Glomerular endothelial cell (primary cell): ENCODE results near the gene KIF13A. TPM values are rescaled to one million over a fixed set of nuclear protein-coding genes. Genes with fewer than 3 reads are reported as not detected.
"Not testable (repeated sequence)": the region's sequence is repeated elsewhere in the genome, so short reads cannot be mapped to it uniquely, and the experiment has no call there.

ENCODE experiments used
- DNase-seq: peaks from one replicate; pipeline ENCODE4 v3.0.0-alpha.2; 2011; ENCODE audit warnings: low read depth, low spot score; ENCODE audit errors: extremely low read depth
- total RNA-seq: library from RNA; depleted of rRNA; stranded (reverse); fragments of >200 nt; gene quantifications from 2 replicates; pipeline ENCODE4 v1.2.3, GENCODE V29; 2015

The KIF13A gene
- total RNA-seq, 1 donor from 2014 or later = 59.7 TPM

- DNase-seq = no peak
These were observed 175.1 kb downstream of the KIF13A start for GRCh38 chr6:17812311-17812710.

DNA sequence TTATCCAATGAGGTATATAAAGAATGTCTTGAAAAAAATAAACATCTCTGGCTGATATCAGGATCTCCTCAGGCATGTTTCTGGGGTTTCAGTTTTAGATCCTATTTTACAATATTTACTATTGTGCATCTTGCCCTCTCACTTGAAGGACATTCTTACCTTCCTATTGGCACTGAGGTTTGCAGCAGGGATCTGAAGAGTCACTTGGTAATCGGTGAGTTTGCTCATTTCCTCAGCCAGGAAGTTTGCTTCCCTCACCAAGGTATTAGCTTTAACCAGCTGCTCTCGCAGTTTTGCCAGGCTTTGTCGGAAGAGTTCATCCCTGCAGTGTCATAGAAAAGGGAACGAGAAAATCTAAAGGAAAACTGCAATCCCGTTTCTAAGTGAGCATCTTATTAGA lies 178.8 kb downstream of the KIF13A start:
- no peak for DNase-seq

DNA sequence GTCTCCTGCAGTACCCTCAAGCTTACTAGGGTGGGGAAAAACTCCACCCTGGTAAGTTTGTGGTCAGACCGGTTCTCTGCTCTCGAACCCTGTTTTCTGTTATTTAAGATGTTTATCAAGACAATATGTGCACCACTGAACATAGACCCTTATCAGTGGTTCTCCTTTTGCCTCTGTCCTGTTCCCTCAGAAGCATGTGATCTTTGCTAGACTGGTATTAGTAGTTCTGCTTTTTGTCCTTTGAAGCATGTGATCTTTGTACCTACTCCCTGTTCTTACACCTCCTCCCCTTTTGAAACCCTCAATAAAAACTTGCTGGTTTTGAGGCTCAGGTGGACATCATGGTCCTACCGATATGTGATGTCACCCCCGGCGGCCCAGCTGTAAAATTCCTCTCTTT lies 180.0 kb downstream of the KIF13A start:
- DNase-seq = not testable (repeated sequence)

- DNase-seq = no peak
These were observed 184.0 kb downstream of the KIF13A start for GRCh38 chr6:17803409-17803808.

DNA sequence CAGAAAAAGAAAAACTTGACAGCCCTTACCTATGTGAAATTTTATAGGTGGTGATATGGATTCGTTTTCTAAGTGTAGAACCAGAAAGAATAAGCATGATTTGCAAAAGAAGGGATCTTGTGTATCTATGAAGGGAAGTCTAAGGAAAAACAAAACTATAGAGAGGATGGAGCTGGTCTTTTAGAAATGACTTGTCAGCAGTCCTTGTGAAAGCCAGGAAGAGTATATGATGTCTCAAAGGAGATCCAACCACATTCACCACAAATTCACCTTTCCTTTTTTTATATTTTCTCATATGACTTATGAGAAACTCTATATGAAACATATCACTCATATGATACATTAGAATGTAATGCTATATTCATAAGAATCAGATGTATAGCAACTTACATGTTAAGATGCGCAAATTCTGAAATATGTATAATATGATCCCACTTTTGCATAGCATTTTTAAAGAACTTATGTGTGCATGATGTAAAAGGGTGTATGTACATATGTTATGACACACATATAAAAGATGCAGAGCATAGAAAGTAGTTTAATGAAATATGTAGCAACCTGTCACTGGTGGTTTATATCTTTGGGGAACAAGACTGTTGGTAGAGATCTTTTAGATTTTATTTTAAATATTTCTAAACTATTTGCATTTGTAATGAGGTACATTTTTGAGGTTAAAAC lies 188.8 kb downstream of the KIF13A start:
- DNase-seq = no peak

GRCh38 chr6:17790489-17790888 lies 196.9 kb downstream of the KIF13A start:
- no peak for DNase-seq

DNA sequence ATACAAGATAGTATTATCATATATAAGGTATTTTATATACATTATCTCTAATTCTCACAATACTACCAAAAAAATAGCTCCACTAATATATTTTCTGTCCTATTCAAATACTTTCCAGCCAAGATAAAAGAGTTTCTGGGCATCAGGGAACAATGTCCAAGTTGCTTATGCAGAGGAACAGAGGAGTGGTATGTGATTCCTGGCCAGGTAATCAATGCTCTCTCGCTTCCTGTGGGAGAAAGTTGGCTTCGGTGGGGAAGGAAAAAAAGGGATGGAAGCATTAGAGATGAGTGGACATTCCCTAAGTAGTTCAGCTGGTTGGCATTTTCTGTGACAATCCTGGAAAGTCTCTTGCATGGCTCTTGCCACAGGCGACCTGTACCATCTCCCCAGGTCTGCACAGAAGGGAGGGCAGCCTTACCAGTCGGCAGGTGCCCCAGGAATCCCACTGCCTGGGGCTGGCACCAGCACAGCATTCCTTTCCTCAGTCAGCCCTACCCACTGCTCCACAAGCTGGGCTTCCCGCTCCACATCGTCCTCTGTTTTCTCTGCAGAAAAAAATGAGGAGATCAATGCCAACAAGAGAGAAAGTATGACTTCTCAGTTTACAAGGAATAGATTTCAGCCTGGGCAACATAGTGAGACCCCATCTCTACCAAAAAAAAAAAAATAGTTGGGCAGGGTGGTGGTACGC lies 202.2 kb downstream of the KIF13A start:
- DNase-seq = no peak

GRCh38 chr6:17780061-17780460 lies 207.4 kb downstream of the KIF13A start:
- no peak for DNase-seq

DNA sequence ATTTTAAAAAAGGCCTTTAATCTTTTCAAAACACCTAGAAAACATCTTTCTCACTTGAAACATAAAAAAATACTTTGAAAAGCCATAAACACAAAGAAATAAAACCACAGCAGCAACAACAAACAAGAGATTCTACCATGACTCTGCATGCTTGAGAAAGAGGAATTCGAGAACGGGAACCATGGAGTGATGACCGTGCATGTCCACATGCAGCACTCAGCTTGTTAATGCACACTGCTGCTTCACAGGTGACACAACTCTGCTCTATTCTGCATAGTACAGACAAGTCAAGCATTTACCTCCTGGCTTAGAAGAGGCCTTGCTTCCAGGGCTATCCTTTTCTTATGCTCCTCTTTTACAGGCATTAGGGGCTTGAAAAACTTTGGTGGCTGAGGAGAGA lies 215.8 kb downstream of the KIF13A start:
- no peak for DNase-seq

- no peak for DNase-seq
These were observed 218.6 kb downstream of the KIF13A start for GRCh38 chr6:17768881-17769280.

DNA sequence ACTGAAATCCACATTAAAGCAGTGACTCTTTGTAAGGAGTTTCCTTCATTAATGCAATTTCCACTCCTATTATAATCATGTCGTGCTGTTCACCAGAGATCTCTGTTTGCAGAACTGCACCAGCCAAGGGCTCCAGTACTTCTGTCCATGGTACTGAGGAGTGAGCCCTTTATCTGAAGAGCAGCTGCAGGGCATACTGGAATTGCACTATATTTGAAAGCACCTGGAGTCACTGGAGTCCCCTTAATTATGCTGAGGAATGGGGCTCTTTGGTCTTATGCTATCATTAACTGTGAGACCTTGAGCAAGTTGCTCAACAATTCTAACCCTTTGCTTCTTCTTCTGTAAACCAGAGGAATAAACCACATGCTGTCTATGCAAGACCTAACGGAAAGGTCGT lies 219.0 kb downstream of the KIF13A start:
- DNase-seq = no peak

GRCh38 chr6:17762651-17763050 lies 224.8 kb downstream of the KIF13A start:
- DNase-seq = no peak

- DNase-seq = no peak
These were observed 229.3 kb downstream of the KIF13A start for GRCh38 chr6:17758119-17758518.

- no peak for DNase-seq
These were observed 233.2 kb downstream of the KIF13A start for GRCh38 chr6:17754254-17754653.

GRCh38 chr6:17745324-17745723 lies 242.1 kb downstream of the KIF13A start:
- not testable (repeated sequence) for DNase-seq

- DNase-seq = not testable (repeated sequence)
These were observed 242.6 kb downstream of the KIF13A start for GRCh38 chr6:17744757-17745308.

- no peak for DNase-seq
These were observed 243.2 kb downstream of the KIF13A start for GRCh38 chr6:17744019-17744756.

- DNase-seq = no peak
These were observed 245.9 kb downstream of the KIF13A start for GRCh38 chr6:17741507-17741906.

GRCh38 chr6:17740559-17741220 lies 246.7 kb downstream of the KIF13A start:
- no peak for DNase-seq

DNA sequence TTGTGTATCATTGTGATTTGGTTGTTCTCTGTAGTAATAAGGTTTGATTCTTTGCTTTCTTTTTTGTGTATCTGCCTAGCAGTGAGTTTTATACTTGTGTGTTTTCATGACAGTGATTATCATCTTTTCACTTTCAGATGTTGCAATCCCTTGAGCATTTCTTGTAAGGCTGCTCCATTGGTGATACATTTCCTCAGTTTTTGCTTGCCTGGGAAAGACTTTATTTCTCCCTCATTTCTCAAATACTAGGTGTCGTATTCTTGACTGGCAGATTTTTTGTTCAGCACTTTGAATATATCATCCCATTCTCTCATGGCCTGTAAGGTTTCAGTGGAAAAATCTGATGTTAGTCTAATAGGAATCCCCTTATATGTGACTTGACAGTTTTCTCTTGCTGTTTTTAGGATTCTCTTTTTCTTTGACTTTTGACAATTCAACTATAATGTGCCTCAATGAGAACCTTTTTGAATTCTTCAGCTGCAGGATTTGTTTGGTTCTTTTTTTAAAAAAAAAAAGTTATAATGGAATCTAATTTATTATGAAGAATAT lies 249.7 kb downstream of the KIF13A start:
- DNase-seq = no peak

DNA sequence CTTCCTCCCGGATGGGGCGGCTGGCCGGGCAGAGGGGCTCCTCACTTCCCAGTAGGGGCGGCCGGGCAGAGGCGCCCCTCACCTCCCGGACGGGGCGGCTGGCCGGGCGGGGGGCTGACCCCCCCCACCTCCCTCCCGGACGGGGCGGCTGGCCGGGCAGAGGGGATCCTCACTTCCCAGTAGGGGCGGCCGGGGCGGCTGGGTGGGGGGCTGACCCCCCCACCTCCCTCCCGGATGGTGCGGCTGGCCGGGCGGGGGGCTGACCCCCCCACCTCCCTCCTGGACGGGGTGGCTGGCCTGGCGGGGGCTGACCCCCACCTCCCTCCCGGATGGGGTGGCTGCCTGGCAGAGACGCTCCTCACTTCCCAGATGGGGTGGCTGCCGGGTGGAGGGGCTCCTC lies 252.1 kb downstream of the KIF13A start:
- not testable (repeated sequence) for DNase-seq
